ENCODE results near the gene CYP3A7. TPM values are rescaled to one million over a fixed set of nuclear protein-coding genes. Genes with fewer than 3 reads are reported as not detected.

CYP3A7 gene
- total and polyA plus RNA-seq, 2 of the 13 experiments (the other 11 are each of a cell fraction or from before 2014, with no cell fraction given) = 5.8 to 6.4 TPM

DNA sequence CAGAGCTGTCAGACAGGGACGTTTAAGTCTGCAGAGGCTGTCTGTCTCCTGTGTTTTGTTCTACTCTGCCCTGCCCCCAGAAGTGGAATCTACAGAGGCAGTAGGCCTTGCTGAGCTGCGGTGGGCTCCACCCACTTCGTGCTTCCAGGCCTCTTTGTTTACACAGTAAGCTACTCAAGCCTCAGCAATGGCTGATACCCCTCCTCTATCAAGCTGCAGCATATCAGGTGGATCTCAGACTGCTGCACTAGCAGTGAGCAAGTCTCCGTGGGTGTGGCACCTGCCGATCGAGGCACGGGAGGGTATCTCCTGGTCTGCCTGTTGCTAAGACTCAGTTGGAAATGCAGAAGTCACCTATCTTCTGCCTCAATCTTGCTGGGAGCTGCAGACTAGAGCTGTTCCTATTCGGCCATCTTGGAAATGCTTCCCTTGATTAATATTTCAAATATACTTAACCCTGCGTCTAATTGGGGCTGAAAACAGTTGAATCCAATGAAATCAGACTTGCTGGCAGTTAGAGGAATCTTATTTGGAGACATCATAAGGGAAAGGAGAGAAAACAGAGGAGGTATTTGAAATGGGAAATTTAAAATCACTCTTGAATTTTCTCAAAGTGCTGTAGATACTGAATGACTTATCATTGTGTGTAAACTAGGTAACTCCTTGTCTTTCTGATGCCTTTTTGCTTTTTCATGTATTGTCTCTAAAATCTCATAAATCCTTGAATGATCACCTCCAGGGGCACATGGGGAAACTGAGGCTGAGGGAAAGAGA, 41.4 kb downstream of the CYP3A7 start (continued):
- TF ChIP-seq, protein P1, sequence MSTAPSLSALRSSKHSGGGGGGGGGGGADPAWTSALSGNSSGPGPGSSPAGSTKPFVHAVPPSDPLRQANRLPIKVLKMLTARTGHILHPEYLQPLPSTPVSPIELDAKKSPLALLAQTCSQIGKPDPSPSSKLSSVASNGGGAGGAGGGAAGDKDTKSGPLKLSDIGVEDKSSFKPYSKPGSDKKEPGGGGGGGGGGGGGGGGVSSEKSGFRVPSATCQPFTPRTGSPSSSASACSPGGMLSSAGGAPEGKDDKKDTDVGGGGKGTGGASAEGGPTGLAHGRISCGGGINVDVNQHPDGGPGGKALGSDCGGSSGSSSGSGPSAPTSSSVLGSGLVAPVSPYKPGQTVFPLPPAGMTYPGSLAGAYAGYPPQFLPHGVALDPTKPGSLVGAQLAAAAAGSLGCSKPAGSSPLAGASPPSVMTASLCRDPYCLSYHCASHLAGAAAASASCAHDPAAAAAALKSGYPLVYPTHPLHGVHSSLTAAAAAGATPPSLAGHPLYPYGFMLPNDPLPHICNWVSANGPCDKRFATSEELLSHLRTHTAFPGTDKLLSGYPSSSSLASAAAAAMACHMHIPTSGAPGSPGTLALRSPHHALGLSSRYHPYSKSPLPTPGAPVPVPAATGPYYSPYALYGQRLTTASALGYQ (CRISPR knock-in tag; IDR thresholded peaks at IDR 0.05) = peak; percentile 79; the same call in 1 of the 2 replicates
- TF ChIP-seq, protein P2, sequence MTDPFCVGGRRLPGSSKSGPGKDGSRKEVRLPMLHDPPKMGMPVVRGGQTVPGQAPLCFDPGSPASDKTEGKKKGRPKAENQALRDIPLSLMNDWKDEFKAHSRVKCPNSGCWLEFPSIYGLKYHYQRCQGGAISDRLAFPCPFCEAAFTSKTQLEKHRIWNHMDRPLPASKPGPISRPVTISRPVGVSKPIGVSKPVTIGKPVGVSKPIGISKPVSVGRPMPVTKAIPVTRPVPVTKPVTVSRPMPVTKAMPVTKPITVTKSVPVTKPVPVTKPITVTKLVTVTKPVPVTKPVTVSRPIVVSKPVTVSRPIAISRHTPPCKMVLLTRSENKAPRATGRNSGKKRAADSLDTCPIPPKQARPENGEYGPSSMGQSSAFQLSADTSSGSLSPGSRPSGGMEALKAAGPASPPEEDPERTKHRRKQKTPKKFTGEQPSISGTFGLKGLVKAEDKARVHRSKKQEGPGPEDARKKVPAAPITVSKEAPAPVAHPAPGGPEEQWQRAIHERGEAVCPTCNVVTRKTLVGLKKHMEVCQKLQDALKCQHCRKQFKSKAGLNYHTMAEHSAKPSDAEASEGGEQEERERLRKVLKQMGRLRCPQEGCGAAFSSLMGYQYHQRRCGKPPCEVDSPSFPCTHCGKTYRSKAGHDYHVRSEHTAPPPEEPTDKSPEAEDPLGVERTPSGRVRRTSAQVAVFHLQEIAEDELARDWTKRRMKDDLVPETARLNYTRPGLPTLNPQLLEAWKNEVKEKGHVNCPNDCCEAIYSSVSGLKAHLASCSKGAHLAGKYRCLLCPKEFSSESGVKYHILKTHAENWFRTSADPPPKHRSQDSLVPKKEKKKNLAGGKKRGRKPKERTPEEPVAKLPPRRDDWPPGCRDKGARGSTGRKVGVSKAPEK (CRISPR knock-in tag; IDR thresholded peaks at IDR 0.05; ENCODE audit: borderline replicate concordance) = no peak
- TF ChIP-seq SMYD3 (CRISPR knock-in tag; IDR thresholded peaks at IDR 0.05) (peak; percentile 55; the same call in 1 of the 2 replicates), KMT2A (CRISPR knock-in tag; IDR thresholded peaks at IDR 0.05) (no peak), PTBP1 (IDR thresholded peaks at IDR 0.05; ENCODE audit: low read depth, low read length, poor library complexity, severe bottlenecking) (no peak), SRSF1 (optimal IDR thresholded peaks at IDR 0.05; ENCODE audit: low read depth, low read length) (no peak), TEAD2 (CRISPR knock-in tag; IDR thresholded peaks at IDR 0.05) (0 out of 2 replicates have a peak, but pooled peaks have one; percentile 25), ETV5 (CRISPR knock-in tag; IDR thresholded peaks at IDR 0.05; ENCODE audit: borderline replicate concordance) (peak; percentile 65), MTF2 (CRISPR knock-in tag; IDR thresholded peaks at IDR 0.05; ENCODE audit: borderline replicate concordance) (no peak), ZNF205 (CRISPR knock-in tag; IDR thresholded peaks at IDR 0.05) (peak; percentile 87), WIZ (CRISPR knock-in tag; IDR thresholded peaks at IDR 0.05) (0 out of 2 replicates have a peak, but pooled peaks have one; percentile 41), DMAP1 (CRISPR knock-in tag; IDR thresholded peaks at IDR 0.05) (peak; percentile 47; the same call in 1 of the 2 replicates), SYNCRIP (IDR thresholded peaks at IDR 0.05; ENCODE audit: insufficient read depth, low read depth, low read length) (no peak)
- TF ChIP-seq, protein P3, sequence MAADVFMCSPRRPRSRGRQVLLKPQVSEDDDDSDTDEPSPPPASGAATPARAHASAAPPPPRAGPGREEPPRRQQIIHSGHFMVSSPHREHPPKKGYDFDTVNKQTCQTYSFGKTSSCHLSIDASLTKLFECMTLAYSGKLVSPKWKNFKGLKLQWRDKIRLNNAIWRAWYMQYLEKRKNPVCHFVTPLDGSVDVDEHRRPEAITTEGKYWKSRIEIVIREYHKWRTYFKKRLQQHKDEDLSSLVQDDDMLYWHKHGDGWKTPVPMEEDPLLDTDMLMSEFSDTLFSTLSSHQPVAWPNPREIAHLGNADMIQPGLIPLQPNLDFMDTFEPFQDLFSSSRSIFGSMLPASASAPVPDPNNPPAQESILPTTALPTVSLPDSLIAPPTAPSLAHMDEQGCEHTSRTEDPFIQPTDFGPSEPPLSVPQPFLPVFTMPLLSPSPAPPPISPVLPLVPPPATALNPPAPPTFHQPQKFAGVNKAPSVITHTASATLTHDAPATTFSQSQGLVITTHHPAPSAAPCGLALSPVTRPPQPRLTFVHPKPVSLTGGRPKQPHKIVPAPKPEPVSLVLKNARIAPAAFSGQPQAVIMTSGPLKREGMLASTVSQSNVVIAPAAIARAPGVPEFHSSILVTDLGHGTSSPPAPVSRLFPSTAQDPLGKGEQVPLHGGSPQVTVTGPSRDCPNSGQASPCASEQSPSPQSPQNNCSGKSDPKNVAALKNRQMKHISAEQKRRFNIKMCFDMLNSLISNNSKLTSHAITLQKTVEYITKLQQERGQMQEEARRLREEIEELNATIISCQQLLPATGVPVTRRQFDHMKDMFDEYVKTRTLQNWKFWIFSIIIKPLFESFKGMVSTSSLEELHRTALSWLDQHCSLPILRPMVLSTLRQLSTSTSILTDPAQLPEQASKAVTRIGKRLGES (CRISPR knock-in tag; IDR thresholded peaks at IDR 0.05; ENCODE audit: borderline replicate concordance) = no peak
- TF ChIP-seq, protein P4, sequence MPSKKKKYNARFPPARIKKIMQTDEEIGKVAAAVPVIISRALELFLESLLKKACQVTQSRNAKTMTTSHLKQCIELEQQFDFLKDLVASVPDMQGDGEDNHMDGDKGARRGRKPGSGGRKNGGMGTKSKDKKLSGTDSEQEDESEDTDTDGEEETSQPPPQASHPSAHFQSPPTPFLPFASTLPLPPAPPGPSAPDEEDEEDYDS (CRISPR knock-in tag; IDR thresholded peaks at IDR 0.05) = peak; percentile 92
- TF ChIP-seq, protein P5, sequence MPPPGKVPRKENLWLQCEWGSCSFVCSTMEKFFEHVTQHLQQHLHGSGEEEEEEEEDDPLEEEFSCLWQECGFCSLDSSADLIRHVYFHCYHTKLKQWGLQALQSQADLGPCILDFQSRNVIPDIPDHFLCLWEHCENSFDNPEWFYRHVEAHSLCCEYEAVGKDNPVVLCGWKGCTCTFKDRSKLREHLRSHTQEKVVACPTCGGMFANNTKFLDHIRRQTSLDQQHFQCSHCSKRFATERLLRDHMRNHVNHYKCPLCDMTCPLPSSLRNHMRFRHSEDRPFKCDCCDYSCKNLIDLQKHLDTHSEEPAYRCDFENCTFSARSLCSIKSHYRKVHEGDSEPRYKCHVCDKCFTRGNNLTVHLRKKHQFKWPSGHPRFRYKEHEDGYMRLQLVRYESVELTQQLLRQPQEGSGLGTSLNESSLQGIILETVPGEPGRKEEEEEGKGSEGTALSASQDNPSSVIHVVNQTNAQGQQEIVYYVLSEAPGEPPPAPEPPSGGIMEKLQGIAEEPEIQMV (CRISPR knock-in tag; IDR thresholded peaks at IDR 0.05; ENCODE audit: low read depth) = peak; percentile 87
- TF ChIP-seq, protein P6, sequence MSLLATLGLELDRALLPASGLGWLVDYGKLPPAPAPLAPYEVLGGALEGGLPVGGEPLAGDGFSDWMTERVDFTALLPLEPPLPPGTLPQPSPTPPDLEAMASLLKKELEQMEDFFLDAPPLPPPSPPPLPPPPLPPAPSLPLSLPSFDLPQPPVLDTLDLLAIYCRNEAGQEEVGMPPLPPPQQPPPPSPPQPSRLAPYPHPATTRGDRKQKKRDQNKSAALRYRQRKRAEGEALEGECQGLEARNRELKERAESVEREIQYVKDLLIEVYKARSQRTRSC (CRISPR knock-in tag; IDR thresholded peaks at IDR 0.05; ENCODE audit: low read depth) = peak; percentile 63; the same call in 1 of the 2 replicates
